CD14-positive monocyte (primary cell): ENCODE measurements around the gene PIP5K1A. TPM values are rescaled to one million over a fixed set of nuclear protein-coding genes. Genes with fewer than 3 reads are reported as not detected.
A peak's percentile ranks its signal among the peaks of the same experiment; 100 is the strongest.

Experiments used
- DNase-seq, 3 donors: peaks; one replicate each; pipeline ENCODE4 v3.0.0-alpha.2; 2011 to 2022
- H2AFZ ChIP-seq: 2 replicates; pipeline ENCODE4 v1.6.0; 2012; ENCODE audit warnings: mild to moderate bottlenecking, low read depth, low read length, inconsistent platforms; ENCODE audit not compliant: insufficient read depth, poor library complexity, severe bottlenecking
- H3K27ac ChIP-seq, 2 donors: 1 replicate in 1 of 2; 2 replicates in 1 of 2; pipeline ENCODE4 v1.5.1; 2012 to 2013; ENCODE audit warnings: low read length in 2 of 2, control low read depth in 1 of 2, inconsistent platforms in 1 of 2, low read depth in 1 of 2, mild to moderate bottlenecking in 1 of 2
- H3K27me3 ChIP-seq, 2 donors: one replicate each; pipeline versions ENCODE4 v1.6.0 to v1.6.1; 2011 to 2013; ENCODE audit warnings: low read length in 2 of 2; ENCODE audit not compliant: control insufficient read depth in 2 of 2, insufficient read depth in 2 of 2
- H3K36me3 ChIP-seq, 2 donors: replicated peaks in 1 of 2; 1 replicate in 1 of 2; 2 replicates in 1 of 2; pipeline versions ENCODE4 v1.5.1 to v1.6.1; 2012 to 2013; ENCODE audit warnings: low read length in 2 of 2, control low read depth in 1 of 2, inconsistent platforms in 1 of 2, mild to moderate bottlenecking in 1 of 2; ENCODE audit not compliant: insufficient read depth in 2 of 2, control insufficient read depth in 1 of 2
- H3K4me1 ChIP-seq, 2 donors: 1 replicate in 1 of 2; 2 replicates in 1 of 2; pipeline versions ENCODE4 v1.5.1 to v1.6.1; 2012 to 2013; ENCODE audit warnings: low read length in 2 of 2, control low read depth in 1 of 2, inconsistent platforms in 1 of 2, mild to moderate bottlenecking in 1 of 2, moderate library complexity in 1 of 2; ENCODE audit not compliant: insufficient read depth in 2 of 2, control insufficient read depth in 1 of 2
- H3K4me2 ChIP-seq: replicated peaks from 2 replicates; pipeline ENCODE3; 2012; ENCODE audit warnings: low read length, moderate library complexity, mild to moderate bottlenecking; ENCODE audit not compliant: poor library complexity, severe bottlenecking; ENCODE audit errors: extremely low read depth
- H3K4me3 ChIP-seq, 3 experiments: fragments of 200-600 bp in 1 of 3; sonication (generic) in 1 of 3; replicated peaks in 1 of 3; 1 replicate in 2 of 3; 2 replicates in 1 of 3; pipeline ENCODE4 v1.5.1; 2011 to 2013; ENCODE audit warnings: low read length in 3 of 3, mild to moderate bottlenecking in 3 of 3, control low read depth in 2 of 3, low read depth in 2 of 3, inconsistent platforms in 1 of 3, moderate library complexity in 1 of 3
- H3K79me2 ChIP-seq: 2 replicates; pipeline ENCODE4 v1.6.0; 2012; ENCODE audit warnings: mild to moderate bottlenecking, control low read depth, inconsistent platforms, low read length, moderate library complexity; ENCODE audit not compliant: insufficient read depth
- H3K9ac ChIP-seq: 2 replicates; pipeline ENCODE4 v1.6.0; 2017; ENCODE audit warnings: low read length, mild to moderate bottlenecking; ENCODE audit not compliant: insufficient read depth, poor library complexity, severe bottlenecking
- H3K9me3 ChIP-seq, 2 donors: replicated peaks in 1 of 2; 1 replicate in 1 of 2; 2 replicates in 1 of 2; pipeline versions ENCODE4 v1.5.1 to v1.6.1; 2012 to 2013; ENCODE audit warnings: low read length in 2 of 2, control low read depth in 1 of 2; ENCODE audit not compliant: control insufficient read depth in 1 of 2, insufficient read depth in 1 of 2
- H4K20me1 ChIP-seq: 2 replicates; pipeline ENCODE4 v1.6.0; 2012; ENCODE audit warnings: mild to moderate bottlenecking, low read length, control low read depth, moderate library complexity; ENCODE audit not compliant: insufficient read depth
- H3K27ac Mint-ChIP-seq, 7 donors: one replicate each; pipeline ENCODE4 v1.8.0; 2020; ENCODE audit warnings: mild to moderate bottlenecking in 7 of 7, mixed read lengths in 7 of 7, moderate library complexity in 6 of 7, inconsistent platforms in 2 of 7
- H3K27me3 Mint-ChIP-seq, 3 donors: one replicate each; pipeline ENCODE4 v1.8.0; 2021 to 2022; ENCODE audit warnings: low read depth in 3 of 3, mild to moderate bottlenecking in 3 of 3, mixed read lengths in 3 of 3, moderate library complexity in 3 of 3, inconsistent platforms in 1 of 3
- H3K36me3 Mint-ChIP-seq, 2 donors: one replicate each; pipeline ENCODE4 v1.8.0; 2020; ENCODE audit warnings: mixed read lengths in 2 of 2, inconsistent platforms in 1 of 2, mild to moderate bottlenecking in 1 of 2
- H3K4me1 Mint-ChIP-seq: one replicate; pipeline ENCODE4 v1.8.0; 2020; ENCODE audit warnings: mild to moderate bottlenecking, mixed read lengths
- H3K4me3 Mint-ChIP-seq, 2 donors: one replicate each; pipeline ENCODE4 v1.8.0; 2020; ENCODE audit warnings: mild to moderate bottlenecking in 2 of 2, mixed read lengths in 2 of 2, moderate library complexity in 1 of 2
- H3K9me3 Mint-ChIP-seq, 7 donors: one replicate each; pipeline ENCODE4 v1.8.0; 2020 to 2022; ENCODE audit warnings: mixed read lengths in 7 of 7, mild to moderate bottlenecking in 6 of 7, moderate library complexity in 6 of 7, inconsistent platforms in 2 of 7
- CTCF ChIP-seq: fragments of 200-600 bp; IDR thresholded peaks from one replicate; pipeline ENCODE4 v1.8.0; 2022; ENCODE audit warnings: antibody characterized with exemption, mild to moderate bottlenecking
- WGBS: methylation state at CpG from one replicate; pipeline ENCODE4 v1.1.5; 2013; ENCODE audit warnings: missing lambda C conversion rate; ENCODE audit not compliant: insufficient coverage; 5-methylcytosine and 5-hydroxymethylcytosine counted together
- intact Hi-C, 2 donors: fragments of 100-400 bp; cut with micrococcal nuclease; formaldehyde crosslinking; loops; one replicate each; pipeline versions ENCODE4 v1.15.0 to v1.15.1; 2023
- polyA plus RNA-seq, 3 donors: library from polyadenylated mRNA; depleted of rRNA in 1 of 3; unstranded in 2 of 3; stranded (reverse) in 1 of 3; fragments of 300-500 nt in 2 of 3; fragments of >200 nt in 1 of 3; fragmentation: Illumina TruSeq in 2 of 3; gene quantifications; 1 replicate in 2 of 3; 2 replicates in 1 of 3; pipeline ENCODE4 v1.2.3, GENCODE V29; 2012 to 2021

Gene PIP5K1A
- polyA plus RNA-seq, 3 donors: 10.8 to 47.7 (median 11.7) TPM

DNA sequence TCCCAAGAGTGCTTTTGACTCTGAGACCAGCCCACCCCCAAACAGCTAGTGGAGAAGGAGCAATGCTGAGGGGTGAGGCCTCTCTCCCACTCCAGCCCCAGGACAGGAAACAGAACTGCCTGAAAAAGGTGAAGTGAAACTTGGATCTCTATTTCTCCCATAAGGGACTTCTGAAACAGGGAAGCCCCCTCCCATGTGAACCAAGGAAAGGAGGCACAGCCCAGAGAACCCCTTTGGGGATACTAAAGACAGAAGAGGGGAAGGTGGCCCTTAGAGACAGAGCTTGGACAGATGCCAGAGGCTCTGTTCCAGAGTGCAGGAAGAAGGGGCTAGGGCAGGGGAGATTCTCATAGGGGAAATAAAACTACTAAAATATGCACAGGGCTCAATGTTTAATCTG is 39.0 kb upstream of the PIP5K1A start:
- H3K27me3 Mint-ChIP-seq: peaks cover 0 to 6% (median 0%) of the 10 kb centered on the region in 3 donors
- DNase-seq: peak in 2 of 3 donors; percentile 59 to 79
- H3K79me2 ChIP-seq: peaks cover 69% of the 10 kb centered on the region
- no peak for TF ChIP-seq CTCF
- H3K4me3 ChIP-seq: peak overlapping the region; percentile 2 to 91 (median 74)
- H3K27ac Mint-ChIP-seq: peak overlapping the region; percentile 86 to 96 (median 92)
- H3K9me3 Mint-ChIP-seq: no peaks in the 10 kb centered on the region
- peaks cover 54 to 65% of the 10 kb centered on the region in 2 donors for H3K4me1 ChIP-seq
- peak overlapping the region; percentile 80 to 98 for H3K4me3 Mint-ChIP-seq
- H3K36me3 Mint-ChIP-seq: peaks cover 40 to 55% of the 10 kb centered on the region in 2 donors
- no peaks in the 10 kb centered on the region for H3K27me3 ChIP-seq
- H3K4me1 Mint-ChIP-seq: peaks cover 65% of the 10 kb centered on the region
- H3K4me2 ChIP-seq: peak overlapping the region; percentile 88
- H3K9me3 ChIP-seq: no peaks in the 10 kb centered on the region
- peak overlapping the region; percentile 39 for H3K9ac ChIP-seq
- intact Hi-C loops: loop anchor here in 1 of 2 donors (5.0 kb wide), 2 partner anchors 132 to 397 kb away; no protein-coding TSS in a partner anchor
- H3K36me3 ChIP-seq: peaks cover 22 to 53% of the 10 kb centered on the region in 2 donors
- no peak overlapping the region for H2AFZ ChIP-seq
- peak overlapping the region; percentile 60 to 79 for H3K27ac ChIP-seq
- peaks cover 78% of the 10 kb centered on the region for H4K20me1 ChIP-seq

- peak overlapping the region in 1 of 2 donors; percentile 37 for H3K27ac ChIP-seq
Measured at GRCh38 chr1:151164732-151165280, 33.5 kb upstream of the PIP5K1A start.

More at GRCh38 chr1:151164732-151165280, 33.5 kb upstream of the PIP5K1A start:
- Mint-ChIP-seq H3K4me3 (peak overlapping the region in 1 of 2 donors; percentile 95), H3K4me1 (peaks cover 54% of the 10 kb centered on the region), H3K9me3 (no peaks in the 10 kb centered on the region), H3K36me3 (peaks cover 52 to 68% of the 10 kb centered on the region in 2 donors), H3K27me3 (peaks cover 0 to 1% (median 0%) of the 10 kb centered on the region in 3 donors), H3K27ac (peak overlapping the region; percentile 45 to 93 (median 89))
- Histone ChIP-seq H3K4me2 (peak overlapping the region; percentile 96), H4K20me1 (peaks cover 58% of the 10 kb centered on the region), H3K9me3 (no peaks in the 10 kb centered on the region), H3K4me1 (peaks cover 39 to 42% of the 10 kb centered on the region in 2 donors), H2AFZ (no peak overlapping the region), H3K4me3 (no peak overlapping the region), H3K27me3 (no peaks in the 10 kb centered on the region), H3K9ac (no peak overlapping the region), H3K79me2 (peaks cover 51% of the 10 kb centered on the region), H3K36me3 (peaks cover 42 to 71% of the 10 kb centered on the region in 2 donors)
- DNase-seq: no peak
- intact Hi-C loops: loop anchor here (1.0 to 10.0 kb wide), 4 partner anchors 8 to 447 kb away; partner anchors contain the start of genes MINDY1 (in 2 of the 2), PRUNE1 (in 2 of the 2) and SNX27 (in 1 of the 2)
- 65% methylated on average over 8 of the region's 11 CpGs for WGBS
- no peak for TF ChIP-seq CTCF
